GM19452 (cell line): ENCODE results near the gene NR3C1.
"Not testable (repeated sequence)": the region's sequence is repeated elsewhere in the genome, so short reads cannot be mapped to it uniquely, and the experiment has no call there.

Experiments
- ATAC-seq: cut with Tn5 transposase; IDR thresholded peaks from one replicate; pipeline ENCODE4 v1.9.1; 2021; ENCODE audit not compliant: unreplicated experiment

Gene NR3C1

DNA sequence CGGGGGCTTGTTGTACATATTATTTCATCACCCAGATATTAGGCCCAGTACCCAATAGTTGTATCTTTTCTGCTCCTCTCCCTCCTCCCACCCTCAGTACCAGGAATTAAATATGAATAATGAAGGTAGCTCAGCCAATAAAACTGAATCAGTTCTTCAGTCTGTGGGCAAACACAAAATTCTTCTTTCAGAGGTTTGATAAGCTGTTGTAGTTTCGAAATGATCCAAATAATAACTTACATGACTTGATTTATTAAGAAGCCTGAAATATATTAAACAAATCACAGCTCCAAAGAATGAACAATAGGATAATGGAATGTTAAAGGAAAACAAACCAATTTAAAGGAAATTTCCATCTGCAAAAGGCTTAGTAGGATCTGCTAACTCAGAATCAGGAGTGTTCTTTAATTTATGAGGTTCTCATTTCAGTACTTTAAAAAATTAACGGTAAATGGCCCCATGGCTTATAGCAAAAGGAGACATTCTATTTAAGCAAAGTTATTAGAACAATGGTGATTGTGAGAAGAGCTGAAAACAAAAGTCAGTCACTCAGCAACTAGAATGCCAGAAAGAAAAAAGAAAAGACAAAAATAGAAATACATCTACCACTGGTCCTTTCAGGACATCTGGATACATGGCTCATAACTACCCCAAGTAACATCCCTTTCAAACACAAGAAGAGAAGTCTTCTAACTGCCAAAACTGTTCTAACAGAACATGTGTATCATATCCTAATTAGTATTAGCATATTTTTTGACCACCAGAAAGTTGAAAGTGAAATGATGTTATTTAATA, 62.4 kb downstream of the NR3C1 start:
- no peak for ATAC-seq

DNA sequence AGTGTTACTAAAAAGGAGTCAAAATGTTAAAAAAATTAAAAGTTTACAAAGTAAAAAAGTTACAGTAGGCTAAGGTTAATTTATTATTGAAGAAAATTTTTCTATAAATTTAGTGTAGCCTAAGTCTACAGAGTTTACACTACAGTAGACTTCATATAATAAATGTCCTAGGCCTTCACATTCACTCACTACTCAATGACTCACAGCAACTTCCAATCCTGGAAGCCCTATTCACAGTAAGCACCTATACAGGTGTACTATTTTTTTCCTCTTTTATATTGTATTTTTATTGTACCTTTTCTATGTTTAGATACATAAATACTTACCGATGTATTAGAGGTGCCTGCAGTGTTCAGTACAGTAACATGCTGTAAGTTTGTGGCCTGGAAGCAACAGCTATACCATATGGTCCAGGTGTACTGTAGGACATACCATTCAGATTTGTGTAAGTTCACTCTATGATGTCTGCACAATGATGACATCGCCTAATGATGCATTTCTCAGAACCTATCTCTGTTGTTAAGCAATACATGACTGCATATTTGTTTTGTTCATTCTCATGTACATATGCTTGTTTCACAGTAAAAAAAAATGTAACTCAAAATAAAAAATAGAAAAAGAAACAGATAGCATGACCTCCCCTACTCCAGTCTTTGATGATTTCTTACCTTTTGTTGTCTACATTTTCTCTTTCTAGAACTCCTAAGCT, 64.7 kb downstream of the NR3C1 start:
- no peak for ATAC-seq

DNA sequence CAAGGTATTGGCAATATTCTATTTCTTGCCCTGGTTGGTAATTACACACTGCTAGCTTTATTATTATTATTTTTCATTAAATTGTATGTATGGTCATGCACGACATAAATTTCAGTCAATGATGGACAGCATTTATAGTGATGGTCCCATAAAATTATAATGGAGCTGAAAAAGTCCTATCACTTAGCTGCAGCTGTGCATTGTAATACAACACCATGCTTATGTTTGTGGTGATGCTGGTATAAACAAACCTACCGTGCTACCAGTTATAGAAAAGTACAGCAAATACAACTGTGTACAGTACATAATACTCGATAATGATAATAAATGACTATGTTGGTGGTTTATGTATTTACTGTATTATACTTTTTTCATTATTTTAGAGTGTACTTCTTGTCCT, 65.5 kb downstream of the NR3C1 start:
- no peak for ATAC-seq

DNA sequence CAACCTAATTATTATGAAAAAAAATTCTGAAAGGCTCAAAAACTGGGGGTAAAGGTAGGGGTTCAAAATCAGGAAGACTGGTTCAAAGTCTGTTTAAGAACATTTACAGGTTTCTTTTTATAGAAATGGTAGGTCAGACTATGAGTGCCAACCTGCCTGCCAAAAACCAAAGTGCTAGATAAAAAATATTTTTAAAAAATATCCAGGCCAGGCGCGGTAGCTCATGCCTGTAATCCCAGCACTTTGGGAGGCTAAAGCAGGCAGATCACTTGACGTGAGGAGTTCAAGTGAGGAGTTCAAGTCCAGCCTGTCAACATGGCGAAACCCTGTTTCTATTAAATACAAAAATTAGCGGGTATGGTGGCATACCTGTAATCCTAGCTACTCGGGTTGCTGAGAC, 67.0 kb downstream of the NR3C1 start:
- no peak for ATAC-seq

DNA sequence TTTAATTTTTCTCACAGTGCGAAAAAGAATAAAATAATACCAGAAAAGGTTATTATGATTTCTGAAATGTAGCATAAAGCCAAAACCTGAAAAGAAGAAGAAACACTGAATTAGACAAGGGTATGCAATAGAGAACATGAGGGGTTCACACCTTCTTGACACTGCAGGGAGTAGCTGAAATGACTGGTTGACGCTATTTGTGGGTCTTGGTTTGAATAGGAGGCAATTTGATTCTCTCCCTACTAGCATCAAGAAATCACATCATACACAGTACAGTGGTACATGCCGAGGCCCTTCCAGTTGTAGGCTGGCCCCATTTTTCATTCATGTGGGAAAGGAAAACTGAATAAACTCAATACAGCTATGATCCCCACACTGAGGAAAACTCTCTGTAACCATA, 68.6 kb downstream of the NR3C1 start:
- no peak for ATAC-seq

DNA sequence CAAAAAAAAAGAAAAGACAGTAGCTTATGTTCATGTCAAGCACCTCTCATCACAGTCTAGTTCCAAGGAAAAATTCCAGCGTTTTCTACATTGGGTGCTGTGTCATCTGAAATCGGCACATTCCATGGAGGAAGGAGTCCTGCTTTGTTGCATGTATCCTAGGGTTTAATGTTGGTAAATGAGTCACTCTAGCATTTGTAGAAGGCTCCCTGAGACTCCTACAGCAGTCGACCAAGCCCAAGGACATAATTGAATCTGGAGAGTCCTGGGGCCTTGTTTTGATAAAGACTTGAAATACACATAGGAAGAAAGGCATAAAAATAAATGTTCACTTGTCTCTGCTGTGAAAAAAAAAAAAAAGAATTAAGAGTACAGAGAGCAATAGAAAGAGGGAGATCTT, 69.1 kb downstream of the NR3C1 start:
- not testable (repeated sequence) for ATAC-seq

DNA sequence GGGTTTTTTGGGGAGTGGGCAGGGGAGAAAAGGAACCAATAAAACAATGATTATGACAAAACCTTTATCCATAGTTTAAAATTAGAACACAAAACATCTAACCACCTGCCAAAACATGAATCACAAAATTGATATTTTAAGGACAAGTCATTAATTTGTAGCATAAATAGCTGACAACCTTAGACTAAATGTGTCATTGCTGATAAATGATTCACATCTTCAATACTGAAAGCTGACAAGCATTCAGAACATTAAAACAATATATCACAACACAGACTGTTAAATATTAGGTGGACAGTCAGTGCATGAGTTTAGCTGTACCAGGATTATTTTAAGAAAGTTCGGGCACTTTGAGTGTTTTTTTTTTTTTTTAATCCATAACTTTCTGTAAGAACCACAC, 71.5 kb downstream of the NR3C1 start:
- ATAC-seq: no peak

DNA sequence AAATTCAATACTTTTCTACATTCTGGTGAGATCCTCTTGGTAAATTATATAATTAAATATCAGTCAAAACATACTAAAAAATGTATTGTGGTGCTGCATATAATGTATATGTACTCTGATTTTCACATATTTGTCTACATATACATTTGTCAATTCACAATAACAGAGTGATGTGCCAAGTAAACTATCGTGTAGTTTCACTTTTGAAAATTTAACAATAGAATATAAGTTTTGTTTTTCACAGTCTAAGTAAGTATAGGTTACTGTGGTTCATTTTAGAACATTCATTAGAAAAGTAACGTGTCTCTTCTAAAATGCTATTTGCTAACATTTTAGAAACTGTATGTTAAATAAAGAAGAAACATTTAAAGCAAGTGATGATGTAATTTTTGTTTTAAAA, 73.6 kb downstream of the NR3C1 start:
- ATAC-seq: no peak

DNA sequence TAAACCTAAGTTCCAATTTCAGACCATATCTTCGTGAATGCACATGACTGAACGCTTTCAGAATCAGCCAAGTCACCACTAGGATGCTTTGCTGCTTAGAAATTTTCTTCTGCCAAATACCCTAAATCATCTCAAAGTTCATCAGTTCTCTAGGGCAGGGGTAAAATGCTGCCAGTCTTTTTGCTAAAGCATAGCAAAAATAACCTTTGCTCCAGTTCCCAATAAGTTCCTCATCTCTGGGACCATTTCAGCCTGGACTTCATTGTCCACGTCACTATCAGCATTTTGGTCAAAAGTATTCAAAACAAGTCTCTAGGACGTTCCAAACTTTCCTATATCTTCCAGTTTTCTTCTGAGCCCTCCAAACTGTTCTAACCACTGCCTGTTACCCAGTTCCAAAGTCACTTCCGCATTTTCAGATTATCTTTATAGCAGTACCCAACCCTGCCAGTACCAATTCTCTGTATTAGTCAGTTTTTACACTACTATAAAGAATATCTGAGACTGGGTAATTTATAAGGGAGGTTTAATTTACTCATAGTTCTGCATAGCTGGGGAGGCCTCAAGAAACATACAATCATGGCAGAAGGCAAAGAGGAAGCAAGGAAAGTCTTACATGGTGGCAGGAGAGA, 74.8 kb downstream of the NR3C1 start:
- ATAC-seq: no peak

DNA sequence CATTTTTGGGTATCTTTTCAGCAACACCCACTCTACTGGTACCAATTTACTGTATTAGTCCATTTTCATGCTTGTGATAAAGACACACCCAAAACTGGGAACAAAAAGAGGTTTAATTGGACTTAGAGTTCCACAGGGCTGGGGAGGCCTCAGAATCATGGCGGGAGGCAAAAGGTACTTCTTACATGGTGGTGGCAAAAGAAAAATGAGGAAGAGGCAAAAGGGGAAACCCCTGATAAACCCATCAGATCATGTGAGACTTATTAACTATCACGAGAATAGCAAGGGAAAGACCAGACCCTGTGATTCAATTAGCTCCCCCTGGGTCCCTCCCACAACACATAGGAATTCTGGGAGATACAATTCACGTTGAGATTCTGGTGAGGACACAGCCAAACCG, 78.4 kb downstream of the NR3C1 start:
- not testable (repeated sequence) for ATAC-seq

DNA sequence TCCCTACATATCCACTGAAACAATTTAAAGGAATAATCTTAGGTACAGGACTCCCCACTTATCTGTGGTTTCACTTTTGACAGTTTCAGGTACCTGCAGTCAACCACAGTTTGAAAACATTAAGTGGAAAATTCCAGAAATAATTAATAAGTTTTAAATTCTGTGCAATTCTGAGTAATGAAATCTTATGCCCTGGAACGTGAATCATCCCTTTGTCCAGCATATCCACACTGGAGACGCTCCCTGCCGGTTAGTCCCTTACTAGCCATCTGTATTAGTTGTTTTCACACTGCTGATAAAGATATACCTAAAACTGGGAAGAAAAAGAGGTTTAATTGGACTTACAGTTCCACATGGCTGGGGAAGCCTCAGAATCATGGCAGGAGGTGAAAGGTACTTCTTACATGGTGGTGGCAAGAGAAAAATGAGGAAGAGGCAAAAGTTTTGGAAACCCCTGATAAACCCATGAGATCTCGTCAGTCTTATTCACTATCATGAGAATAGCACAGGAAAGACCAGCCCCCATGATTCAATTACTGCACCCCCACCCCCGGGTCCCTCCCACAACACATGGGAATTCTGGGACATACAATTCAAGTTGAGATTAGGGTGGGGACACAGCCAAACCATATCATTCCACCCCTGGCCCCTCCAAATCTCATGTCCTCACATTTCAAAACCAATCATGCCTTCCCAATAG, 80.4 kb downstream of the NR3C1 start:
- not testable (repeated sequence) for ATAC-seq

DNA sequence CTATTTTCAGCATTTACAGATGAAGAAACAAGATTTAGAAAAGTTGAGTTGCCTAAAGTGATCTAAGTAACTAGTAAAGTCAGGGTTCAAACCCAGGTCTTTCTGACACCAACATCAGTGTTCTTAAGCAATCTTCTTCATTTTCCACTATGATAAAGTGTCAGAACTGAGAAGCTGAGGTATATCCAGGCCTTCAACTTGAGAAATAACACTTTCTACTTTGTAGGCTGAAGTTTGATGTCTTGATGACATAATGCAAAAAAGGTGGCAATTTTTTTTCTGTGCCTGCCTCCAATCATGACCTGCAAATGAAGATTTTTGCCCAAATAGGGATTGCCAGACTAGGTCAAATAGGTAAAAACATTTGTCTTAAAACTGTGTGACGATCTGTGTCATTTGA, 81.3 kb downstream of the NR3C1 start:
- no peak for ATAC-seq

DNA sequence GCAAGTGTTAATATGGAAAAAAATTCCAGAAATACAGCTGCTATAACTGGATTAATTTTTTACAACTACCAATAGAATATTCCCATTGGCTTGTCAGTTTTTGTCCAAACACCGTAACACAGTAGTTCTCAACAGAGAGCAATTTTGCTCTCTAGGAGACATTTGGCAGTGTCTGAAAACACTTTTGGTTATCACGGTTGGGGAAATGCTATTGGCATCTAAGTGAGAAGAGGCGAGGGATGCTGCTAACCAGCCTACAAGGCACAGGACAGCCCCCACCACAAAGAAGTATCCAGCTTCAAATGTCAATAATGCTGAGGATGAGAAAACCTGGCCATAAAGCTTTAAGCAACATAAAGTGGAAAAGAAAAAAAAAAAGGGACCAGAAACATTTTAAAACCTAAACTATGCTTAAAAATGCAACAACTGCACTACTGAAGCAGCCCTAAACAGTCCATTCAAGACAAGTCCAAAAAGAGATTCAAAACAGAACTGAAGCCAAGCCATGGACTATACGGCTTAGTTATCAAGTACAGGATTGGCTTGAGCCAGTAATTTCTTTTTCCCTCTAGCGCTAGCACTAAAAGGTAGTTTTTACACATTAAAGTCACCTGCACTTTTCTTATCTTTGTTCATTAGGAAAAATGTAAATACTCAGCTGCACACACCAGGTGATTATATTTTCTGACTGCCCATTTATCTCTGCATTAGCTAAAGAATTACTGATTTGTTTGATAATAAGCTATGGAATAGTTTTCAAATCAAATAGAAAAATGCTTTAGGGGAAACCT, 83.9 kb downstream of the NR3C1 start:
- no peak for ATAC-seq

DNA sequence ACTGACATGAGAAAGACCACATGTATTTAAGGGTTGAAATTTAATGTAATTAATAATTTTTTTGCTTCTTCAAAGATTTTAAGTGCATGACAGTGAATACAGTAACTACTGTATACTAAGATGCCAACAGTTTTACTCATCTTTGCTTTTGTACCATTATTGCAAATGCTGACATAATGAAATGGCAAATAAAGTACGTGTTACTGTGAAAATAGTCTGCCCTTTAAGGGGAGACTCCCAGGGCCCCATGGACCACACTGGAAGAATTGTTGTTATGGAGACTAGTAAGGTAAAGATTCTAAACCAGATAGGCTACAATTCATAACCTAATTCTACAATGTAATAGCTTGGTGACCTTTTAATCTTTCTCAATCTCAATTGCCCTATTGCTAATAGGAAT, 84.7 kb downstream of the NR3C1 start:
- ATAC-seq: no peak

DNA sequence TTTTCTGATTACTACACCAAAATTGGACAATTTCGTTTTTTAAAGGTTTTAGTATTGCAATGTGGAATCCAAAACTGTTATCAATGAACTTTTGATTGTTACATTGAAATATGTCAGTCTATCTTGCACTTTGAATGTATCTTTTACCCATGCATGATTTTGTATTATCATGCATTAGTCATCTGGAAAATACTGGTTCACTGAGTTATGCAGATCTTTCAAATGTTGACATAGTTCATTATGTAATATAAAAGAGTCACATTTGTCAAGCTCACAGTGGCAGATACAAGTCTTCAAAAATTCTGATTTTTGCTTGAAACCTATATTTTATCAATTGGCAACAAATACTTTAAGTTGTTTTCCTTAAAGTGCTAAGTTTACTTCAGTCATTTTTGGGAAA, 85.2 kb downstream of the NR3C1 start:
- no peak for ATAC-seq

DNA sequence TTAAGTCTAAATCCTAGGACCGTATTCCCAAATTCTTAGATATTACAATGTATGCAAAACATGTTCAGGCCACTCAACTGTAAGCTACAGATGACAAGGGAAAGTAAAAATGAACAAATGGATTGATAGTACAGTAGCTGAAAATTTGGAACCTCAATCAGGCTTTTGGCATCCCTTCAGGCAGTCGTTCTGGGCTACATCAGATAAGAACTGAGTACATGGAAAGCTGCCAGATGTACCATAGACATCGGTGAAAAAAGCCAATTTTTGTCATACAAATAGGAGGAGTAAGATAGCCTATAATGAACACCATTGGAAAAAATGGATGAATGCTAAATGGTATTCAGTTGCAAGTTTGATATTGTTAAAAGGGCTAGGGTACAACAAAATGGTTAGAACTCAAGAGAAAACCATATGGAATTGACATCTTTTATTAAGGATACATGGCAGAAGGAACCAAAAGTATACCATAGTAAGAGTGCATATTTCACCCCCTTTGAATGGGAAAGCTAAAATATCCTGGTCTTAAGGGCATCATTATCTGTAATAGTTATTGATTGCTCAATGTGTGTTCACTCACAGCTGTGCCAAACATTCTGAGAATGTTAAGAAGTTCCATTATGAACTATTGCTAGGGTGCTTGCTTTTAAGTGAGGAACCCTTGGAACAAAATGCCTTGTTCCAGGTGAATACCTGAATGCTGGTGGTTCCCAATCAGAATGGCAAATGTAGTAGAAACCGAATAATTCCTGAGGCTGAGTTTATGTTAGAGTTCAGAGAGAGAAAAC, 86.4 kb downstream of the NR3C1 start:
- no peak for ATAC-seq

DNA sequence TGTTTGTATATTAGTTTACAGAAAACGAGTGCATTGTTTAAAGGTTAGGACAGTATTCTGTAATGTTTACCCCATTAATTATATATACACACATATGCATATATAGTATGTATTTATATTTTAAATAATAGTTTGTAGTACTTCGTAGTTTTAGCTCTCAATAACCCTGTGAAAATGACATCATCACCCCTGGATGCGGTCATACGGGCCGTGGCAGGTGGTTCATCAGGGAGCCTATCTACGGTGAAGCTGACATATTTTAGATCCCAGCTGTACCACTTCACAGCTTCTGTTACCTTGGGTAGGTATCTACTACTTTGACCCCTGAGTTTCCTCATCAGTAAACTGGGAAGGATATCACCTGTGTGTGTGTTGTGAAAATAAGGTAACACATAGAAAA, 87.1 kb downstream of the NR3C1 start:
- ATAC-seq: no peak

DNA sequence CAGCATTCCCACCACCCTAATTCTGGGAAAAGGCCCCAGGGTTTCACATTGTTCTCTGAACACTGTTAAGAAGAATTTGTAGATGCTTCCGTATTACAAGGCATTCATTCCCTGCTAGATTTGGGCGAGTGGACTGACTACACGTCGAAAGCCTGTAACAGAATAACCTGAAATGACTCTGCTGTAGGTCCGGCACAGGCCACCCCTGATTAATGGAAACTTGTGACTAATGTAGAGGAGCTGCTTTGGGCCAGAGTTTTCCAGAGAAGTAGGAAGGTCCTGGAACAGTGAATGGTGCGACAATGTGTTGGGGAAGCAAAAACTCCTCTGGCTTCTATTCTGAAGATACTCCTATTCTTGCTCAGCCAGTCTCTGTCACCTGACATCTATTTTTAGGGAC, 87.6 kb downstream of the NR3C1 start:
- no peak for ATAC-seq

DNA sequence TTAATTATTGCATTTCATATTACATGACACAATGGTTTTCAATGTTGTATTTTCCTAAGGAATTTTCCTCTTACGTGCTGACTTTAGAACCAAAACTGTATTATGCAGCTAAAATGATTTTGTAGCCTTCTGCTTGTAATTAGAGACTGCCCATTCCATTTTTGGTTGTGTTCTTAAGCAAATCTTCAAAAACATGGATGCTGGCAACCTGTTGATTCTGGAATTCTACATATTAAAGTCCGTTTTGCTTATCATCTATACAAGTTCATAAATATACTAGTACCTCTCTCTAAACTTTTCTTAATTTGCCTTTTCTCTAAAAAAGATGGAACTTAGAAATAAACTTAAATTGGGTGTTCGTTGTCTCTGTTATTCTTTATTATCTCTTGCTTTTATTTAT, 88.3 kb downstream of the NR3C1 start:
- ATAC-seq: no peak

DNA sequence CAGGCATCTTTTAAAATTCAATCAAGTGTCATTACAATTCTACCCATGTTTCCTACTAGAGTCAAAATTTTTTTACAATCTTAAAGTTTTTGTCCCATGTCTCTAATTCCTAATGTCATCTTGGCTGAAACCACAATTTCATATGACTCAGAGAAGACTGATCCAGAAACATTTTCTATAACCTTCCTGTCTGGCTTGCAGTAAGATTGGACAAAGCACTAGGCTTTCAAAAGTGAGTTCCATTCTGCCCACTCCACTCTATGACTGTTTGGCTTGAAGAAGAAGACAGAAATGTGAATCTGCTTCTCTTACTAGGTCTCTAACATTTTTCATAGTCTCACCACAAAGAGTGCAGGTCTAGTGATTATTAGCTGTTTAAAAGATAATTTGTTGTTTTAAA, 88.8 kb downstream of the NR3C1 start:
- ATAC-seq: no peak
